OCI-LY7 (cell line): Measurements from ENCODE around the gene SCAF1.

Source experiments
- CTCF ChIP-seq: fragments of 200-600 bp; sonication (generic); conservative IDR thresholded peaks from 2 replicates; pipeline ENCODE4 v1.5.1; 2014; ENCODE audit warnings: mild to moderate bottlenecking, antibody characterized with exemption, low read length, moderate library complexity, mixed read lengths
- EZH2phosphoT487 ChIP-seq: fragments of 200-600 bp; sonication (generic); IDR thresholded peaks from 2 replicates; pipeline ENCODE4 v1.6.1; 2018; ENCODE audit warnings: low read depth, borderline replicate concordance, mild to moderate bottlenecking, mixed run types, antibody characterized with exemption, low read length, moderate library complexity, mixed read lengths

- no peak for TF ChIP-seq CTCF
- no peak for TF ChIP-seq EZH2phosphoT487
These were observed 23.0 kb downstream of the SCAF1 start for GRCh38 chr19:49665036-49665350.
